NCI-H1417 treated with DMSO at 0.1 percent for 48 hours (cell line): ENCODE data around the gene PROCR.
"Not testable (repeated sequence)": the region's sequence is repeated elsewhere in the genome, so short reads cannot be mapped to it uniquely, and the experiment has no call there.

ENCODE experiments used
- DNase-seq: peaks from one replicate; lab custom pipeline; 2025; lab: John Stamatoyannopoulos, UW

Gene PROCR

DNA sequence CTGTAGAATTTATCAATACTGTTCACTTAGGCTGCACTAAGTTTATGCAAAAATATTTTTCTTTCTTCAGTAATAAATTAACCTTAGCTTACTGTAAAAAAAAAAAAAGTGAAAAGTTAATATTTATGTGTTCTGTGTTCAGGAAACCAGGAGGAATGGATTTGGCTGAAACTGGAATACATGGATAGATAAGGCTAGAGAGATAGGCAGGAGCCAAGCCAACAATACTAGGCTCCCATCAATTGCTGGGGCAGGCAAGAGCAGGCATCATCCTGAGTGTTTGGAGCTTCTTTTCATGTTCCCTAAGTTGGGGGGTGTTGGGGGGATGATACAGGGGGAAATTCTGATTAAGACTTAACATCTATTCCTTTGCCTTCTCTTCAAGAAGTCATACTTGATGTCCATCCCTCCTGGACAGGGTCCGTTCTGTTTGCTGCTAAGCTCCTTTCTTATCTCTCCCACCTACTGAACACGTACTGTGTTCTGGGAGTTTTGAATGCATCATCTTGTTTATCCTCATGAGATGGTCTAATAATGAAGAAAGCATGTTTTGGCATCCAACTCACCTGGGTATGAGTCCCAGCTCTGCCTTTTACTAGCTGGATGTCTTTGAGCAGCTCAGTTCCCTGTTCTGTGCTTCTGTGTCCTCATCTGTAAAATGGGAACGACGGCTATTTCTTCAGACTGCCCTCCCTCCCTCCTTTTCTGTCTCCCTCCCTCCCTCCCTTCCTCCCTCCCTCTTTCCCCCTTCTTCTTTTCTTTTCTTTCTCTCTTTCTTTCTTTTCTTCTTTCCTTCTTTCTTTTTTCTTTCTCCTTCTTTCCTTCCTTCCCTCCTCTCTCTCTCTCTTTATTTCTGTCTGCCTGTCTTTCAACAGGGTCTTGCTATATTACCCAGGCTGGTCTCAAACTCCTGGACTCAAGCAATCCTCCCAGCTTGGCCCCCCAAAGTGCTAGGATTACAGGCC, 6.4 kb upstream of the PROCR start:
- no peak for DNase-seq

DNA sequence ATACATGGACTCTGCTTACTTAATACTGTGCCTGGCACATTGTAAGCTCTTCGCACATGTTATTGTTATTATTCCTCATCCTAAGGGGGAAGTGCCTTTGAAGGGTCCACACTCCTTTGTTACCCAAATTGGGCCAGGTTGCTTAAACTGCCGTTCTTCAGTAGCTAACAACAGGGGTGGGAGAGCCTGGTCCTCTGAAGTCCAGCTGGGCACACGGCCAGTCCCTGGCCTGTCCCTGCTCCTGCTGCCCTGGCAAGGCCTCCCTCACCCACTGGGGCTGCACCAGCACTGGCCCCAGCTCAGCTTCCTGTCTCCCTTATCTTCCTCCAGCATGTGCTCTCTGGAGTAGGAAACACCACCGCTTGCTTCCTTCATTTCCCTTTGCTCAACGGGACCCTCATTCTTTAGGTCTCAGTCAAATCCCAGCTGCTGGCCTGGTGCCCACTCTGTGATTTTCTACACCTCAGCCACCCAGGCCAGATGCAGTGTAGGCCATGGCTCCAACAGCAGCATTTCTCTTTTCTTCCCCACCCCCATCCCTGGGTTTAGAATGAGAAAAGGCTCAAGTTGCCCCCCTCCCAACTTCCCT, 5.5 kb upstream of the PROCR start:
- no peak for DNase-seq

DNA sequence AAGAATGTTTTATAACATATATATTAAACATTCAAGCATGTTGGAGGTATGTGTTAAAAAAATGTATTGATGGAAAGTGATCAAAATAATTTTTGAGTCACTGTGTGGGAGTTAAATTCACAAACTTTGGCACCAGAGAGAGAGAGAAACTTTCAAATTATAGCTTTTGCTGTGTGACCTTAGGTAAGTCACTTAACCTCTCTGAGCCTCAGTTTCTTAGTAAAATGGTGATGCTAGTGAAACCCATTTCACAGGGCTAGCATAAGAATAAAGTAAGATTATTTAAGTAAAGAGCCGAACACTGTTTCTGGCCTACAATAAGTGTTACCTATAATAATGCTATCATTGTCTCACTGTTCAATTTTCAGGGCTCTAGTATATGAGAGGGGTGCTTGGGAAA, 4.1 kb upstream of the PROCR start:
- no peak for DNase-seq

DNA sequence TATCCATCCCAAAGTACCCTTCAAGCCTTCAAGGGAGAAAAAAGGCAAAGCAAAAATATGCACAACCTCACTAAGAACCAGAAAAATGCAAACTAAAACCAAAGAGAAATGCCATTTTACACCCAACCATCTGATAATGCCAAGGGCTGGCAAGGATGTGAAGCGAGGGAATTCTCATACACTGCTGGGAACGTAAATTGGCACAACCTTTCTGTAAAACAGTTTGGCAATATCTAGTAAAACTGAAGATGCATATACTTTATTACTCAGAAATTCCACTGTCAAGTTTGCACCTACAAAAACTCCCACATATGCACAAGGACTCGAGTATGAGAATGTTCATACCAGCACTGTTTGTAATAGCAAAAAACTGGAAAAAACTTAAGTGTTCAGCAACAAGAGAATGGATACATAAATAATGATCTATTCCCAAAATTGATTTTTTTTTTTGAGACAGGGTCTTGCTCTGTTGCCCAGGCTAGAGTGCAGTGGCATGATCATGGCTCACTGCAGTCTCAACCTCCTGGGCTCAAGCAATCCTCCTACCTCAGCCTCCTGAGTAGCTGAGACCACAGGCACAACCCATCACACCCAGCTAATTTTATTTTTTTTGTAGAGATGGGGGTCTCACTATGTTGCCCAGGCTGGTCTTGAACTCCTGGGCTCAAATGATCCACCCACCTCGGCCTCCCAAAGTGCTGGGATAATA, 3.0 kb upstream of the PROCR start:
- DNase-seq, result not testable (repeated sequence)

DNA sequence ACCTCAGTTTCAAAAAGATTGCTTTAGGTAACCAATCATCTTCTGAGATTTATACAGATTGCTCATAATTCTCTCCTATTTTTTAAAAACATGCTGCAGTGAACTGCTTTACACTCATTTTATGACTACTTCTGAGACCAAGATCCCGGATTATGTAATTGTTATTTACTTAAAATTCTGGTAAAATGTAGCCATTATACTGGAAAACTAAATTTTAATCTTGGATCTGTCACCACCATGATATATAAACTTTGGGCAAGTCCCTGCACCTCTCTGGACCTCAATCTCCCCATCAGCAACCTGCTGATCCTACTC, 477 bp upstream of the PROCR start:
- DNase-seq, result no peak

DNA sequence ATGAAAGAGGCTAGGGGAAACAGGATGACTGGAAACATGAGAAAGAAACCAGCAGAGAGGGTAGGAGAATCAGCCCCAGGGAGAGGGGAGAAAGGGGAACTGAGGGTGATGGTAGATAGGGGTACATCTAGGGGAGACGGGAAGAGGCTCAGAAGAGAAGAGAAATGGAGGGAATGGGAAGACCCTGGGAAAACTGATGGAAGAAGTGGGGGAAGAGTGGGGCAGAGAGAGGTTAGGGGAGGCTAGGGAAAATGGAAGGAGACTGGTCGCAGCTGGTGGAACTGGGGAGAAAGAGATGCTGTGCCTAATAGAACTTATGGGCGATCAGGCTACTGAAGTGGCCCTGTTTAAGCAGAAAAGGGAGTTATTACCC, 548 bp downstream of the PROCR start:
- DNase-seq, result no peak

DNA sequence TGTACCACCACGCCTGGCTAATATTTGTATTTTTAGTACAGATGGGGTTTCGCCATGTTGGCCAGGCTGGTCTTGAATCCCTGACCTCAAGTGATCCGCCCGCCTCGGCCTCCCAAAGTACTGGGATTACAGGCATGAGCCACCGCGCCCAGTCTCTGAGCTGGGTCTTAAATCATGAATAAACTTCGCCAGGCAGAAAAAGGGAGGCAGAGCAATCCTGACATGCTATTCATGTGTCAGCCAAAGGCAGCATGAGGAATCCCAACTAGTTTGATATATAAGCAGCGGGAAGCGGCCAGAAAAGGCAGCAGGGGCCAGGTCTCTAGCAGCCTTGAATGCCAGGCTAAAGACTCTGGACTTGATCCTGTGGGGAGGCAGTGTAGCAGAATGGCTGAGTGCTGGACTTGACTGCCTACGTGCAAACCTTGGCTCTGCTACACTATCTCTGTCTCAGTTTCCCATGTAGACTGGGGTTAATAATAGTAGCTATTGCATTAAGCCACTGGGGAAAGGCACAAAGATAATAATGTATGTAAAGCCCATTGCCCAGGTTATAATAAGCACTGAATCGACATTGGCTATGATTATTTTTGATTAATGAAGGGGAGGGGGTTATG, 1.8 kb downstream of the PROCR start:
- no peak for DNase-seq

DNA sequence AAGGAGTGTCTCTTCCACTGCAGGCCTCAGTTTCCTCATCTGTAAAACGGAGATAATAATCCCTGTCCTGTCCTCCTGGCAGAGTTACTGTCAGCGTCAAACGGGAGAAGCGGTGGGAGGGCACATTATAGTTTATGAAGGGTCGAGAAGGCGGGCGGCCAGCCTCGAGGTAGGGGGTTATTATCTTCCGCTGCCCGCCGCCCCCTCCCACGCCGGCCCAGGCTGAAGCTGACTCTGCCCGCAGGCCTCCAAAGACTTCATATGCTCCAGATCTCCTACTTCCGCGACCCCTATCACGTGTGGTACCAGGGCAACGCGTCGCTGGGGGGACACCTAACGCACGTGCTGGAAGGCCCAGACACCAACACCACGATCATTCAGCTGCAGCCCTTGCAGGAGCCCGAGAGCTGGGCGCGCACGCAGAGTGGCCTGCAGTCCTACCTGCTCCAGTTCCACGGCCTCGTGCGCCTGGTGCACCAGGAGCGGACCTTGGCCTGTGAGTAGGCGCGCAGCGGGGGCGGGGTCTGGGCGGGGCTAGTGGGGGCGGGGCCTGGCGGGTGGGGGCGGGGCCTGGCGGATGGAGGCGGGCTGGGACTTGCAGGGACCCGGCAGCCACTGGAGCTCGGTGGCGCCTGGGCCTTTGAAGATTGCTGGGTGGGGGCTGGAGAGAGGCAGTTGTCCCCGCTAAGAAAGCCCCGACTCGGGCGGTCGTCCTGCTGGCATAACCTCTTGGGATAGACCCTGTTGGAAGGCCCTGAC, 2.8 kb downstream of the PROCR start:
- DNase-seq, result no peak

DNA sequence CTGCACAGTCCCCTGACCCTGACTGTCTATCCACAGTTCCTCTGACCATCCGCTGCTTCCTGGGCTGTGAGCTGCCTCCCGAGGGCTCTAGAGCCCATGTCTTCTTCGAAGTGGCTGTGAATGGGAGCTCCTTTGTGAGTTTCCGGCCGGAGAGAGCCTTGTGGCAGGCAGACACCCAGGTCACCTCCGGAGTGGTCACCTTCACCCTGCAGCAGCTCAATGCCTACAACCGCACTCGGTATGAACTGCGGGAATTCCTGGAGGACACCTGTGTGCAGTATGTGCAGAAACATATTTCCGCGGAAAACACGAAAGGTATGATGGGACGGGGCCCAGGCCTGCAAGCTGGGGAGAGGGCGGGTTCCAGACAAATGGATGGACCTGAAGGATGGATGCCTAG, 4.3 kb downstream of the PROCR start:
- DNase-seq, result no peak

DNA sequence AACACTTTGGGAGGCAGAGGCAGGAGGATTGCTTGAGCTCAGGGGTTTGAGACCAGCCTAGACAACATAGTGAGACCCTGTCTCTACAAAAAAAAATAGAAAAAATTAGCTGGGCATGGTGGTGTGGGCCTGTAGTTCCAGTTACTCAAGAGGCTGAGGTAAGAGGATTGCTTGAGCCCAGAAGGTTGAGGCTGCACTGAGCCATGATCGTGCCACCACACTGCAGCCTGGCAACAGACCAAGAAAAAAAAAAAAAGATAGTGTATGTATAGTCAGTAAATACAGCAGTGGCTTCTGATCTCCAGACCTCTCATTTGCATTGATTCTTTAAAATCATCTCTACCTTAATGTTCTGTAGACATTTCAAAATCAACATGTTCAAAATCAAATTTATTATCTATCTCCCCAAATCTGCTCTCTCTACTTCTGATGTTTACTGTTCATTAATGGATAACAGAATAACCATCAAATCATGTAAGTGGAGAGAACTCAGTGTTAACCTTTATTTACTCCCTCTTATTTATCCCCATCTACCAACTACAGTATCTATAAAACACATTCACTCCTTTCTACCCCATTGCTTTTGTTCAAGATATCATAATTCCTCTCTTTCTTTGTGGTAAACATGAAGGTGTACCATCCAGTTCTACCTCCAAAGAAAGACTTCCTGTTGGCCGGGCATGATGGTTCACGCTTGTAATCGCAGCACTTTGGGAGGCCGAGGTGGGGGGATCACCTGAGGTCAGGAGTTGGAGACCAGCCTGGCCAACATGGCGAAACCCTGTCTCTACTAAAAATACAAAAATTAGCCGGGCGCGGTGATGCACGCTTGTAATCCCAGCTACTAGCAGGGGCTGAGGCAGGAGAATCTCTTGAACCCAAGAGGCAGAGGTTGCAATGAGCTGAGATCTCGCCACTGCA, 7.7 kb downstream of the PROCR start:
- DNase-seq, result no peak

DNA sequence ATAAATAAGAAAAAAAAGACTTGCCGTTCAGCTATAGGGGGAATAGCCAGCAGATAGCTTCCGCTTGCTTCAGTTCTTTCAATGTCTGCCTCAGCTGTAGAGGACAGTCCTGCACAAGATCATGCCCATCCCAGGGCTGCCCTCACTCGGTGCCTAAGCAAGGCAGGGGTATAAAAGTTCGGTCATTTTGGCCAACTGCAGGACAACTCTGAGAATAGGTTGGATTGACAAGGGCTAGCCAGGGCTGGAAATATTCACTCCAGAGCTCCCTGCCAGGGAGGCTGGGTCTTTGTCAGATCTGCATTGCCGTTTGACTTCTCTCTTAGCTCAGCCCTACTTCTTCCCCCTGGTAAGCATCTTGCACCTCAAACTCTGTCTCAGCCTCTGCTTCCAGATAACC, 8.4 kb downstream of the PROCR start:
- DNase-seq, result no peak

DNA sequence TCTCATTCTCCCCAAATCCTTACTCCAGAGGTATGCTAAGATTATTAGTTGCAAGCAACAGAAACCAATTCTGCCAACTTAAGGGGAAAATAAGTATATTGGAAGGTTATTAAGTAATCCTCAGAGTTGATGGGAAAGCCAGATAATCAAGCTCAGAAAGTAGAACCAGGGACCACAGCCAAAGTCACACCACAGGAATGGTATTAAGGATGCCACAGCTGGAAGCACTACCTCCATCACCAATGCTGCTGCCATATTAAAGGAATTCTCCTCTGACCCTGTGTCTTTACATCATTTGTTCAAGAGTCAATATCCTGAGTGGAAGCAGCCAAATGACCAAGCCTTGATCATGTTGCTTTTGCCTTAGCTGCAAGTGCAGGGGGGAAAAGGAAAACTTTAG, 9.9 kb downstream of the PROCR start:
- DNase-seq, result no peak

DNA sequence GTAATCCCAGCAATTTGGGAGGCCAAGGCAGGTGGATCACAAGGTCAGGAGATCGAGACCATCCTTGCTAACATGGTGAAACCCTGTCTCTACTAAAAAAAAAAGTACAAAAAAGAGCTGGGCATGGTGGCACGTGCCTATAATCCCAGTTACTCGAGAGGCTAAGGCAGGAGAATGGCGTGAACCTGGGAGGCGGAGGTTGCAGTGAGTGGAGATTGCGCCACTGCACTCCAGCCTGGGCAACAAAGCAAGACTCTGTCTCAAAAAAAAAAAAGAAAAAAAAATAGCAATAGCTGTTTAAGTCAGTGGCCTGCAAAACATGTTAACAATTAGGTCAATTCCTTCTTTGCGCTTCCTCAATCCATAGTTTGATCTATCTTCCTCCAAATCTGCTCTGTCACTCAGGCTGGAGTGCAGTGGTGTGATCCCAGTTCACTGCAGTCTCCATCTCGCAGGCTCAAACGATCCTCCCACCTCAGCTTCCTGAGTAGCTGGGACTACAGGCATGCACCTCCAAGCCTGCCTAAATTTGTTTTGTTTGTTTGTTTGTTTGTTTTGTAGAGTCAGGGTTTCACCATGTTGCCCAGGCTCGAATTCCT, 14.9 kb downstream of the PROCR start:
- not testable (repeated sequence) for DNase-seq

DNA sequence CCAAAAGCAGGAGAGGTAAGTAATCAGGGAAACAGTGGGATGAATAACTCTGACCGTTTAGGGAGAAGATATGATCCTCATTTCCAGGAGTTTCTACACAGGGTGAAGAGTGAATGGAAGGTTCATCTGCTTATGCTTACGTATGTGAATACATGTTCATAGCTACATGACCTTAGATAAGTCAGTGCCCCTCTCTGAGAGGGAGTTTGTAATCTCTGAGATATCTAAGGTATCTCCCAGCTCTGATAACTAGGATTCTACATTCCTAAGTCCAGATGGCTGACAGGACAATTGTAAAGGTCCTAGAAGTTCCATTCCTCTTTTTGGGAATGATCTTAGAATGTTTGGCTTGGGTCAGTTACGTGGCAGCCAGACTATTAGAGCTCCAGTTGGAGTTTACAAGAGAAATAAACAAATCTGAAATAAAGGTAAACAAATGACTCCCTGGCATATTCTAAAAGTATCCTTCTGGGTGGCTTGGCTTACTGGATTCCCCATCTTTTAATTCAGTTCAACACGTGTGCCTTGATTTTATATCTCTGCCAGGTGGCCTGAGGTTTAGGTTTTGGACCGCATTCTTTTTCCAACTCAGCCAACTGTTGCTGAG, 15.8 kb downstream of the PROCR start:
- DNase-seq, result no peak

DNA sequence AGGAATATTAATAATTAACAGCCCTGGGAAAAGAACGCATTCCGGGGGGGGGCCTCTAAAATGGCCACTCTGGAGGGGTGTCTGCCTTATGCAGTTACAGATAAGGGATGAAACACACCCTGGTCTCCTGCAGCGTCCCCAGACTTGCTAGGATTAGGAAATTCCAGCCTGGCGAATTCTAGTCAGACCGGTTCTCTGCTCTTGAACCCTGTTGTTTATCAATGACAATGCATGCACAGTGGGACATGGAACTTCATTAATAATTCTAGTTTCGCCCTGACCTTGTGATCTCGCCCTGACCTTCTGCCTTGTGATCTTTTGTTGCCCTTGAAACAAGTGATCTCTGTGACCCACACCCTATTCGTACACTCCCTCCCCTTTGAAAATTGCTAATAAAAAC, 17.4 kb downstream of the PROCR start:
- not testable (repeated sequence) for DNase-seq

DNA sequence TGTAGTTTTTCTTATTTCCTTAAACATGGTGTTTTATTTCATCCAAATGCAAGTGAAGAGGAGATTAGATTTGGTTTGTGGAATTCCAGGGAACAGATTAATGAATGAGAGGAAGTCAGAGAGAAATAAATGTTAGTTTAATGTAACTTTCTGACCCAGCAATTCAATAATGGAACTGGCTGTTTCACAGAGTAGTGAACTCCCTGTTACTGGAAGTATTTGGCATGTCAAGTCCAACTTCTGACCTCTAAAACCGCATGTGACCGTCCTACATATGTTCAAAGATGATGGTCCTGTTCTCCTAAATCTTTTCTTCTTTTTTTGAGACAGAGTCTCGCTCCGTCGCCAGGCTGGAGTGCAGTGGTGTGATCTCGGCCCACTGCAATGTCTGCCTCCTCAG, 18.7 kb downstream of the PROCR start:
- no peak for DNase-seq

DNA sequence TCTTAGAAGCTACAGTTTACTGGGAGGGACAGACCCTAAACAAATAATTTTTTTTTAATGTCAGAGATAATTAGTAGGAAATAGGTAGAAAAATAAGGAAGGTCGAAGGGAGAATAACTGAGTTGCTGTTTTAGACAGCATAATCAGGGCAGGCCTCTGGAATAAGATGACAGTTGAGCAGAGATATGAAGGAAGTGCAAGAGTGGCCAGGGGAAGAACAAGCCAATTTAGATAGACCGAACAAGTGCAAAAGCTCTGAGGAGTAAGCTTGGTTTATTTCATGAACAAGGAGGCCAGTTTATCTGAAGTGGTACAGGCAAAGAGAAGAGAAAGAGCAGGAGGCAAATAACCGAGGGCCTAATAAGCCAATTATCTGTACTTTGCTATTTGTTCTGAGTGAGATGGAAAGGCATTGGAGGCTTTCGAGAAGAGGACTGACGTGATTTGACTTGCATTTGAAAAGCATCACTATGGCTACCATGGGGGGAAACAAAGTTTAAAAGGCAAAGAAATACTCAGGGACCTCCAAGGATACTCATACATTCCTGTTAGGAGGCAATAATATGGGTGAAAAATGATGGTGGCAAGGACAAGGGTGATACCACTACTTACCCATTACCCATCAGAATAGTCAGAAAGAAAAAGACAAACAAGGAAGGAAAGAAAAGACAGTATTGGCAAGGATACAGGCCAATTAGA, 19.7 kb downstream of the PROCR start:
- DNase-seq, result no peak

DNA sequence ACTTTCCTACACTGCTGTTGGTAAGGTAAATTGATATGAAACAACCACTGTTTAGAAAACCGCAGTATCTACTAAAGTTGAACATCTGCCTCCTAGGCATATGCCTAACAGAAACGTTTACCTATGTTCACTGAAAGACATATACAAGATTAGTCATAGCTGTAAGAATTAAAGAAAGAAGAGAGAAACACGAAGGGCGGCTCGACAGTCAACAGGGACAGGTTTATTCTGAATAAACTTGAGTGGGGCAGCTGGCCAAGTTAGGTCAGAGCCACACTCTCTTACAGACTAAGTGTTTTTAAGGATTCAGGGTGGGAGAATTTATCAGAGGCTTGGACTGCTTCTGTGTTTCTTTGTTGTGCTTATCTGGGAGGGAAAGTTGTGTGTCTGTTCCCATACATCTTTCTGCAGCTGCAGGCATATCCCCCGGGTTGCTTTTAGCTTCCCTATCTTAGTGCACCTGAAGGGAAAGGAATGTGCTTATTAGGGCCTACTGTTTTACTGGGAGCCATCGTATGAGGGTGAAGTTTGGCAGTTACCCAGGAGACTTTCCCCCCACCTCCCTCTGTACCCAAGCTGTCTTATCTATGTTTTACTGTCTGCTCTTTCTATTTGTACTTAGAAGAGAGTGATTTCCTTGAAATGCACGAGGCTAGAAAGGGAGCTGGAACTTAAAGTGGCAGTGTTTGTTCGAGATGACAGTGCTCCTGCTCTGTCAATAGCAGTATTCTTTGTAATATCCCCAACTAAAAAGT, 20.4 kb downstream of the PROCR start:
- DNase-seq, result no peak
